ENCODE results near the gene CADPS2.
A peak's percentile ranks its signal among the peaks of the same experiment; 100 is the strongest.

CADPS2 gene

DNA sequence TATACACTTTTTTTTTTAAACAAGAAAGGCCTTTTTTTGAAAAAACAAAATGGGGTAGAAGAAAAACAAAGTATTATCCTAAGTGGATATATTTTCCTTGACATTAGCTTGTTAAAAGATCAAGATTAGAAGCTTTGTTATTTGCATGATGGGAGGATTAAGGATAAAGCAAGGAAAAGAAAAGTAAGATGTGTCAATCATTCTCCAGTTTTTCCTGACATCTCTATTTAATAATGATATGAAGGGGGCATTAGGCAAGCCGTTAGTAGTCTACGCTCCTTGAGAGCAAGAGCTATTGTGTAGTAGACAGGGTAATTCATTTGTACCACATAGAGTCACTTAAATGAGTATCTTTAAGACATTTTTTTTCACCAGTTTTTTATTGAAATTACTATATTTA lies 324.9 kb downstream of the CADPS2 start:
- DNase-seq (ENCODE audit: low read depth in 2 of 2) = no peak
- no peak overlapping the region for H3K4me3 ChIP-seq (replicated peaks in 1 of 2; ENCODE audit: low read depth in 2 of 2, low read length in 2 of 2)
- TF ChIP-seq, protein P1, sequence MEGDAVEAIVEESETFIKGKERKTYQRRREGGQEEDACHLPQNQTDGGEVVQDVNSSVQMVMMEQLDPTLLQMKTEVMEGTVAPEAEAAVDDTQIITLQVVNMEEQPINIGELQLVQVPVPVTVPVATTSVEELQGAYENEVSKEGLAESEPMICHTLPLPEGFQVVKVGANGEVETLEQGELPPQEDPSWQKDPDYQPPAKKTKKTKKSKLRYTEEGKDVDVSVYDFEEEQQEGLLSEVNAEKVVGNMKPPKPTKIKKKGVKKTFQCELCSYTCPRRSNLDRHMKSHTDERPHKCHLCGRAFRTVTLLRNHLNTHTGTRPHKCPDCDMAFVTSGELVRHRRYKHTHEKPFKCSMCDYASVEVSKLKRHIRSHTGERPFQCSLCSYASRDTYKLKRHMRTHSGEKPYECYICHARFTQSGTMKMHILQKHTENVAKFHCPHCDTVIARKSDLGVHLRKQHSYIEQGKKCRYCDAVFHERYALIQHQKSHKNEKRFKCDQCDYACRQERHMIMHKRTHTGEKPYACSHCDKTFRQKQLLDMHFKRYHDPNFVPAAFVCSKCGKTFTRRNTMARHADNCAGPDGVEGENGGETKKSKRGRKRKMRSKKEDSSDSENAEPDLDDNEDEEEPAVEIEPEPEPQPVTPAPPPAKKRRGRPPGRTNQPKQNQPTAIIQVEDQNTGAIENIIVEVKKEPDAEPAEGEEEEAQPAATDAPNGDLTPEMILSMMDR (IDR thresholded peaks at IDR 0.05; ENCODE audit: low read depth, low read length) = no peak

DNA sequence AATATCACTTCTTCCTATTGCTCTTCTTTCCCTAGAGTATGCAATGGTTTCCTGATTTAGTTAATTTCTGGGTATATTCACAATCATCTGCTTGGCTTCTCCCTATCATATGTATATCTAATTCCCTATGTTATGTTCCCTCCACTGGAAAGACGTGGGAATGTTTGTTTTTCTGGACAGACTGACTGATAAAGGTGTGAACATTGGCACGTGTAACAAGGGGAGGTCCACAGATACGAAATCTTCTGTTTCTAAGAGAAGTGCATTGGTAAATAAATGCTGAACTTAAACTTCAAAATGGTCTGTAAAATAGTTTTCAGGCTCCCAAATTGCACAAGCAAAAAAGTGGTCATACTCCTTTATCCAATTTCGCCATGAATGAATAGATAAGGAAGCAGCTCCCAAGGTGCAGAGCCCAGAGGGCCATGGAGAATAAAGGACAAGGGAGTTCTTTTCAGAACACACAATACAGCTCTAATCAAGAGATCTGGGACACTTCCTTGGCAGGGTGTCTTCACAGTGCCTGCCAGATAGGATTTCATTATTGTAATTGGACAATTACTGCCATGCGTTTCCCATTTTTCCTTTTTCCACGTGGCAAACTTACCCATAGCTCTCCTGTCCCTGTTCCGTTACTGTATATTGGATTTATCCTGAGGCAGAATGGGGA lies 329.3 kb downstream of the CADPS2 start:
- TF ChIP-seq, protein P1 (IDR thresholded peaks at IDR 0.05; ENCODE audit: low read depth, low read length) = no peak

DNA sequence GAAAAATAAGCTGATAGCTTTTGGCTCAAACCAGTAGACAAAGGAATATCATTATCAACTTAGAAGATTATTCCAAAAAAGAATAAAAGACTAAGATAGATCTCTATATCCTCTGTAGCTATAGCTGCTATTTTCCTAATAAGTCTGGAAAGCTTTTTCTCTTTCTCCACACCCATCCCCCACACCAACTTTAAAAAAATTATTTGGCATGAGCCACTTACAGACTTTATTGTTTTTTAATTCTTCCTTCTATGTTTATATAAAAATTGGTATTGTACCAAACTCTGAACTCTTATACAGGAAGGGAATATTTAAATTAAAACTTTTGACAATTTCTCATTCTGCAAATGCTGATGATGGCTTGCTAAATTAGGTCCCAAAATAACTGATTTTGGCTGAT lies 330.0 kb downstream of the CADPS2 start:
- H3K4me3 ChIP-seq (replicated peaks in 1 of 2; ENCODE audit: low read depth in 2 of 2, low read length in 2 of 2) = no peak overlapping the region
- TF ChIP-seq, protein P1 (IDR thresholded peaks at IDR 0.05; ENCODE audit: low read depth, low read length) = no peak
- DNase-seq (ENCODE audit: low read depth in 2 of 2) = no peak

More for the DNA sequence above, 329.3 kb downstream of the CADPS2 start:
- H3K4me3 ChIP-seq (replicated peaks in 1 of 2; ENCODE audit: low read depth in 2 of 2, low read length in 2 of 2) = no peak overlapping the region
- DNase-seq (ENCODE audit: low read depth in 2 of 2) = no peak

DNA sequence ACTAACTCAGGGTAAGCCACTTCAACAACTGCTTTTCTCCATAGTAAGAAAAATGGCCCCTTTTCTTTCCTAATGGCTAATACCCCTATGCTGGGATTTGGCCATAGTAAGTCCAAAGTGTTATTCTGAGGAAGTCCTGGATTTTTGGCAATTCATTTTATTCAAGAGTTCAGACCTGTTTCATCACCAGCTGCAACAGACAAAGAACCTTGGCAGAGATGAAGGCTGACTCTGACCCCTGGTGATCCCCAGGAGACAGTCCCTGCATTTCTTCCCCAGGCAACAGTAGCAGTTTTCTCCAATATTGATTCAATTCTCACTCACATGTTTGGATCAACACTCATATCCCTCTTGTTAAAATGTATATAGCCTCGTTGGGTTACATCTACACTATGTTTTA lies 332.5 kb downstream of the CADPS2 start:
- H3K4me3 ChIP-seq (replicated peaks in 1 of 2; ENCODE audit: low read depth in 2 of 2, low read length in 2 of 2) = no peak overlapping the region
- TF ChIP-seq, protein P1 (IDR thresholded peaks at IDR 0.05; ENCODE audit: low read depth, low read length) = no peak
- no peak for DNase-seq (ENCODE audit: low read depth in 2 of 2)

DNA sequence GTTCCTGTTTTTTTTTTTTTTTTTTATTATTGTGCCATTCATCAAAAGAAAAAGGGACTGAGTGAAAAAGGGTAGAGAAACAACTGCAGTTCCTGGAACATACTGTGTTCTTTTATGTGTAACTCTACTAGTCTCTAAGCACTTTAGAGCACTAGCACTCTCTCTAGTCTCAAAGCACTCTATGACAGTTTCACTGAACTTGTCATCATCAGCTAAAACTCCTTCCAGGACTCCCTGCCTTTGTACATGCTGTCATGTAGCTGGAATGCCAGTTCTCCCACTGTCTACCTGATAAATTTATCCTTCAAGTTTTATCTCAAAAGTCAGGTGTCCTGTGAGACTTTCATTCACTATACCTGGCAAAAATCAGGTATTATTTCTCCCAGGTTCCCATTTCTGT lies 333.5 kb downstream of the CADPS2 start:
- H3K4me3 ChIP-seq (replicated peaks in 1 of 2; ENCODE audit: low read depth in 2 of 2, low read length in 2 of 2) = no peak overlapping the region
- DNase-seq (ENCODE audit: low read depth in 2 of 2) = no peak
- TF ChIP-seq, protein P1 (IDR thresholded peaks at IDR 0.05; ENCODE audit: low read depth, low read length) = no peak

DNA sequence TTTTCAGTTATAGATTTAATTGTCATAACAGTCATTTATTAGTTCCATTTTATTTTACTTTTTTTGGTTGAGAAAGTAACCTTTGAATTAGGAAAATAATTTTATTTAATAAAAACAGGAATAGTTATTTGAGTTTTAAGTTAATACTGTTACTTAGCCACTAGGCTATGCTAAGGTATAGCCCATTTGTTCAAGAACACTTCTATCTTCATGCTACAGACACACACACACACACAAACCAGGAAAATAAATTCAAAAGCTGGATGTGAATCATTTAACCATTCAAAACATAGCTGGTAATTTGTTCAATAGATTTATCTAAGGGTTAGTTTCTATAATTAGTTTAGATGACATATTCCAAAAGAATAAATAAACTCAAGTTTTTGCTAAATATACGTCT lies 335.7 kb downstream of the CADPS2 start:
- TF ChIP-seq, protein P1 (IDR thresholded peaks at IDR 0.05; ENCODE audit: low read depth, low read length) = peak; percentile 21
- no peak overlapping the region for H3K4me3 ChIP-seq (replicated peaks in 1 of 2; ENCODE audit: low read depth in 2 of 2, low read length in 2 of 2)
- DNase-seq (ENCODE audit: low read depth in 2 of 2) = peak; percentile 9 to 45

DNA sequence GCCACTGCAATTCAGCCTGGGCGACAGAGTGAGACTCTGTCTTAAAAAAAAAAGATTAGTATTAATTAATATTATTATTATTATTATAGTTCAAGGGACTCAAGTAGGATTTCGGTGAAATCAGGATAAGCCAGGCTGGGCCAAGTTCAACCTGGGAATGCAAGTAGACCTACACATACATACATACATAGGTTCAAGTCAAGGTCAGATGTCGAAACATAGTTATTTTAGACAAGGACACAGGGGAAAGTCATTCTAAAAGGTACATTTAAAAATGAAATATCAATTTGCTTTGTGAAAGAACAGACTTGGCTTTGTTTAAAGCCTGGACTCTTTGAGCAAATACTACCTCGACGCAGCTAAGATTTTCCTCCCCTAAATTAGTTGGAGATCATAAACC lies 336.7 kb downstream of the CADPS2 start:
- DNase-seq (ENCODE audit: low read depth in 2 of 2) = no peak
- H3K4me3 ChIP-seq (replicated peaks in 1 of 2; ENCODE audit: low read depth in 2 of 2, low read length in 2 of 2) = no peak overlapping the region
- TF ChIP-seq, protein P1 (IDR thresholded peaks at IDR 0.05; ENCODE audit: low read depth, low read length) = no peak
